SH-SY5Y (cell line): ENCODE data around the gene TMEM178A.

ENCODE experiments used
- GATA2 ChIP-seq: IDR thresholded peaks from 2 replicates; pipeline ENCODE4 v1.6.1; 2011; ENCODE audit warnings: mild to moderate bottlenecking, low read depth, low read length
- GATA3 ChIP-seq: IDR thresholded peaks from 2 replicates; pipeline ENCODE4 v1.6.1; 2011; ENCODE audit warnings: low read depth, mild to moderate bottlenecking, low read length, moderate library complexity

Gene TMEM178A

GRCh38 chr2:39664888-39665591 lies 677 bp upstream of the TMEM178A start:
- no peak for TF ChIP-seq GATA2
- TF ChIP-seq GATA3, result no peak

GRCh38 chr2:39666491-39667101 lies 879 bp downstream of the TMEM178A start:
- TF ChIP-seq GATA2, result no peak
- TF ChIP-seq GATA3, result no peak

- no peak for TF ChIP-seq GATA3
- no peak for TF ChIP-seq GATA2
These were observed 1.6 kb downstream of the TMEM178A start for GRCh38 chr2:39667104-39667885.

GRCh38 chr2:39667886-39668276 lies 2.2 kb downstream of the TMEM178A start:
- no peak for TF ChIP-seq GATA2
- no peak for TF ChIP-seq GATA3

GRCh38 chr2:39668576-39669080 lies 2.9 kb downstream of the TMEM178A start:
- no peak for TF ChIP-seq GATA2
- TF ChIP-seq GATA3, result no peak

- TF ChIP-seq GATA3 (no peak), GATA2 (no peak)
These were observed 5.9 kb downstream of the TMEM178A start for GRCh38 chr2:39671604-39672003.

GRCh38 chr2:39673018-39673417 lies 7.3 kb downstream of the TMEM178A start:
- TF ChIP-seq GATA3, result no peak
- no peak for TF ChIP-seq GATA2

GRCh38 chr2:39676342-39676741 lies 10.6 kb downstream of the TMEM178A start:
- TF ChIP-seq GATA3 (no peak), GATA2 (no peak)

GRCh38 chr2:39678170-39678569 lies 12.5 kb downstream of the TMEM178A start:
- no peak for TF ChIP-seq GATA2
- TF ChIP-seq GATA3, result no peak

- TF ChIP-seq GATA3, result no peak
- TF ChIP-seq GATA2, result no peak
These were observed 14.1 kb downstream of the TMEM178A start for GRCh38 chr2:39679805-39680204.

GRCh38 chr2:39682066-39682692 lies 16.5 kb downstream of the TMEM178A start:
- TF ChIP-seq GATA2, result no peak
- TF ChIP-seq GATA3, result no peak

GRCh38 chr2:39683022-39683699 lies 17.4 kb downstream of the TMEM178A start:
- TF ChIP-seq GATA3 (no peak), GATA2 (no peak)

GRCh38 chr2:39684464-39684863 lies 18.7 kb downstream of the TMEM178A start:
- TF ChIP-seq GATA3 (no peak), GATA2 (no peak)

GRCh38 chr2:39685126-39685525 lies 19.4 kb downstream of the TMEM178A start:
- no peak for TF ChIP-seq GATA2
- no peak for TF ChIP-seq GATA3

GRCh38 chr2:39686456-39686855 lies 20.7 kb downstream of the TMEM178A start:
- TF ChIP-seq GATA3 (no peak), GATA2 (no peak)
